ENCODE measurements around the gene MRGPRF. TPM values are rescaled to one million over a fixed set of nuclear protein-coding genes. Genes with fewer than 3 reads are reported as not detected.

MRGPRF gene
- total RNA-seq, 1 experiment from 2014 or later = not detected

GRCh38 chr11:68989936-68990606 lies 23.0 kb downstream of the MRGPRF start:
- intact Hi-C loops (cut with micrococcal nuclease) = loop anchor here (10.0 kb wide), 1 partner anchor 55 kb away; the partner anchor contains the start of gene TPCN2
- ATAC-seq (no peak), DNase-seq (no peak)
- no peaks in the 10 kb centered on the region for H3K36me3 ChIP-seq (ENCODE audit: low read depth, low read length)
- no peaks in the 10 kb centered on the region for H4K20me1 ChIP-seq (ENCODE audit: low read length)
- CTCF ChIA-PET = no interaction called here
- peaks cover 22% of the 10 kb centered on the region for H3K27me3 ChIP-seq (ENCODE audit: low read length)
- H3K4me2 ChIP-seq (ENCODE audit: low read length) = no peak overlapping the region
- H3F3A ChIP-seq (ENCODE audit: low read length, unreplicated experiment) = no peaks in the 10 kb centered on the region
- no peak overlapping the region for H3K4me3 ChIP-seq (ENCODE audit: low read length)
- H3K9me3 ChIP-seq (ENCODE audit: low read length) = no peaks in the 10 kb centered on the region
- TF ChIP-seq EZH2 (IDR thresholded peaks at IDR 0.05; ENCODE audit: low read length, unreplicated experiment) (no peak), CTCF (conservative IDR thresholded peaks at IDR 0.05; ENCODE audit: low read depth, low read length) (no peak), EZH2phosphoT487 (IDR thresholded peaks at IDR 0.05; ENCODE audit: borderline replicate concordance, low read length) (no peak)
- BruUV-seq (replicated peaks) = no TSS peak
- no peaks in the 10 kb centered on the region for H3K79me2 ChIP-seq (ENCODE audit: low read length)
- no peak overlapping the region for H2AFZ ChIP-seq (ENCODE audit: low read length)
- no peak overlapping the region for H3K27ac ChIP-seq (ENCODE audit: low read length)
- no peaks in the 10 kb centered on the region for H3K4me1 ChIP-seq (ENCODE audit: insufficient read depth, low read length)
- H3K9ac ChIP-seq (ENCODE audit: low read length) = no peak overlapping the region
- POLR2A ChIA-PET (ENCODE audit: unreplicated experiment) = no interaction called here
- no peaks in the 10 kb centered on the region for H3K9me2 ChIP-seq (replicated peaks; ENCODE audit: low read length)

- Histone ChIP-seq H3K4me2 (ENCODE audit: low read length) (no peak overlapping the region), H4K20me1 (ENCODE audit: low read length) (no peaks in the 10 kb centered on the region), H3F3A (ENCODE audit: low read length, unreplicated experiment) (no peaks in the 10 kb centered on the region), H3K27ac (ENCODE audit: low read length) (no peak overlapping the region), H3K36me3 (ENCODE audit: low read depth, low read length) (no peaks in the 10 kb centered on the region), H3K79me2 (ENCODE audit: low read length) (no peaks in the 10 kb centered on the region), H3K4me1 (ENCODE audit: insufficient read depth, low read length) (no peaks in the 10 kb centered on the region), H3K9me3 (ENCODE audit: low read length) (no peaks in the 10 kb centered on the region), H3K4me3 (ENCODE audit: low read length) (no peak overlapping the region), H2AFZ (ENCODE audit: low read length) (no peak overlapping the region), H3K9ac (ENCODE audit: low read length) (no peak overlapping the region), H3K27me3 (ENCODE audit: low read length) (peaks cover 22% of the 10 kb centered on the region), H3K9me2 (replicated peaks; ENCODE audit: low read length) (no peaks in the 10 kb centered on the region)
- DNase-seq = no peak
- POLR2A ChIA-PET (ENCODE audit: unreplicated experiment) = no interaction called here
- intact Hi-C loops (cut with micrococcal nuclease) = loop anchor here (10.0 kb wide), 1 partner anchor 56 kb away; the partner anchor contains the start of gene TPCN2
- no peak for TF ChIP-seq EZH2 (IDR thresholded peaks at IDR 0.05; ENCODE audit: low read length, unreplicated experiment)
- no peak for TF ChIP-seq CTCF (conservative IDR thresholded peaks at IDR 0.05; ENCODE audit: low read depth, low read length)
- TF ChIP-seq EZH2phosphoT487 (IDR thresholded peaks at IDR 0.05; ENCODE audit: borderline replicate concordance, low read length) = no peak
- no TSS peak for BruUV-seq (replicated peaks)
- CTCF ChIA-PET = no interaction called here
- ATAC-seq = no peak
These were observed 24.6 kb downstream of the MRGPRF start for GRCh38 chr11:68988491-68988890.

- BruUV-seq (replicated peaks) = no TSS peak
- no peaks in the 10 kb centered on the region for H3F3A ChIP-seq (ENCODE audit: low read length, unreplicated experiment)
- ATAC-seq (no peak), DNase-seq (no peak)
- peaks cover 15% of the 10 kb centered on the region for H3K27me3 ChIP-seq (ENCODE audit: low read length)
- POLR2A ChIA-PET (ENCODE audit: unreplicated experiment) = no interaction called here
- H4K20me1 ChIP-seq (ENCODE audit: low read length) = no peaks in the 10 kb centered on the region
- H3K9ac ChIP-seq (ENCODE audit: low read length) = no peak overlapping the region
- intact Hi-C loops (cut with micrococcal nuclease) = loop anchor here (10.0 kb wide), 1 partner anchor 58 kb away; the partner anchor contains the start of gene TPCN2
- no peak overlapping the region for H3K27ac ChIP-seq (ENCODE audit: low read length)
- H2AFZ ChIP-seq (ENCODE audit: low read length) = no peak overlapping the region
- H3K4me3 ChIP-seq (ENCODE audit: low read length) = no peak overlapping the region
- TF ChIP-seq EZH2phosphoT487 (IDR thresholded peaks at IDR 0.05; ENCODE audit: borderline replicate concordance, low read length) = no peak
- TF ChIP-seq EZH2 (IDR thresholded peaks at IDR 0.05; ENCODE audit: low read length, unreplicated experiment) = no peak
- TF ChIP-seq CTCF (conservative IDR thresholded peaks at IDR 0.05; ENCODE audit: low read depth, low read length) = no peak
- H3K9me3 ChIP-seq (ENCODE audit: low read length) = no peaks in the 10 kb centered on the region
- CTCF ChIA-PET = no interaction called here
- no peaks in the 10 kb centered on the region for H3K36me3 ChIP-seq (ENCODE audit: low read depth, low read length)
- H3K9me2 ChIP-seq (replicated peaks; ENCODE audit: low read length) = no peaks in the 10 kb centered on the region
- no peaks in the 10 kb centered on the region for H3K79me2 ChIP-seq (ENCODE audit: low read length)
- H3K4me2 ChIP-seq (ENCODE audit: low read length) = no peak overlapping the region
- no peaks in the 10 kb centered on the region for H3K4me1 ChIP-seq (ENCODE audit: insufficient read depth, low read length)
These were observed 25.8 kb downstream of the MRGPRF start for GRCh38 chr11:68987211-68987610.
